ENCODE results near the gene TSHB. TPM values are rescaled to one million over a fixed set of nuclear protein-coding genes. Genes with fewer than 3 reads are reported as not detected.

TSHB gene
- not detected in 2 replicates for total RNA-seq (2014; rRNA removed; shearing (Covaris generic))
- total RNA-seq (2022): not detected in 2 replicates
- not detected for Bru-seq, nascent RNA
- not detected for BruChase-seq, experiment 1, labeled RNA remaining after a 6-hour chase
- BruChase-seq, experiment 2, labeled RNA remaining after a 2-hour chase: not detected
- long read RNA-seq: 0 reads

GRCh38 chr1:115029526-115029925 is at the start of gene TSHB:
TSHB (plus strand) TSS chr1:115029826; CDS start chr1:115033363, 3,537 bp downstream.
- Histone ChIP-seq H3K4me3 (ENCODE audit: low read depth, low read length, poor library complexity, severe bottlenecking) (no peak within 1 kb of the TSS), H3K9me3 (ENCODE audit: low read length) (no peaks in the 10 kb centered on the region), H3K36me3 (ENCODE audit: insufficient read depth, low read length) (no peaks in the 10 kb centered on the region), H3K27ac (ENCODE audit: low read depth, low read length, poor library complexity, severe bottlenecking) (no peak within 1 kb of the TSS), H3K4me1 (ENCODE audit: insufficient read depth, low read length, poor library complexity, severe bottlenecking) (no peaks in the 10 kb centered on the region), H3K79me2 (ENCODE audit: insufficient read depth, low read depth, low read length) (no peaks in the 10 kb centered on the region), H4K20me1 (ENCODE audit: insufficient read depth, low read length) (no peaks in the 10 kb centered on the region), H2AFZ (ENCODE audit: low read length) (no peak within 1 kb of the TSS), H3K4me2 (ENCODE audit: low read length) (no peak within 1 kb of the TSS), H3K9me2 (ENCODE audit: insufficient read depth, low read length) (no peaks in the 10 kb centered on the region)
- TF ChIP-seq EZH2phosphoT487 (IDR thresholded peaks at IDR 0.05; ENCODE audit: borderline replicate concordance, low read depth, low read length): no peak
- no peak for TF ChIP-seq CTCF (conservative IDR thresholded peaks at IDR 0.05; ENCODE audit: low read length)
- BruUV-seq (replicated peaks): no TSS peak
- ChIA-PET CTCF (ENCODE audit: unreplicated experiment) (no interaction called here), POLR2A (interaction anchor here (0.7 to 1.0 kb wide), 2 partner anchors 11 to 149 kb away, joined by 3 read pairs; no protein-coding TSS in a partner anchor)
- no peak for DNase-seq (ENCODE audit: low spot score)
- intact Hi-C loops (cut with micrococcal nuclease; ENCODE audit: unreplicated experiment): no loop called here

GRCh38 chr1:114982251-114982650 is 47.4 kb upstream of the TSHB start:
- no peak for DNase-seq (ENCODE audit: low spot score)
- ChIA-PET POLR2A (no interaction called here), CTCF (ENCODE audit: unreplicated experiment) (no interaction called here)
- Histone ChIP-seq H3K36me3 (ENCODE audit: insufficient read depth, low read length) (no peaks in the 10 kb centered on the region), H3K4me2 (ENCODE audit: low read length) (no peak overlapping the region), H3K9me3 (ENCODE audit: low read length) (peaks cover 10% of the 10 kb centered on the region; the same call in 1 of the 2 replicates), H4K20me1 (ENCODE audit: insufficient read depth, low read length) (no peaks in the 10 kb centered on the region), H3K79me2 (ENCODE audit: insufficient read depth, low read depth, low read length) (no peaks in the 10 kb centered on the region), H3K9me2 (ENCODE audit: insufficient read depth, low read length) (no peaks in the 10 kb centered on the region), H2AFZ (ENCODE audit: low read length) (no peak overlapping the region), H3K4me3 (ENCODE audit: low read depth, low read length, poor library complexity, severe bottlenecking) (no peak overlapping the region), H3K4me1 (ENCODE audit: insufficient read depth, low read length, poor library complexity, severe bottlenecking) (no peaks in the 10 kb centered on the region), H3K27ac (ENCODE audit: low read depth, low read length, poor library complexity, severe bottlenecking) (no peak overlapping the region)
- BruUV-seq (replicated peaks): no TSS peak
- no peak for TF ChIP-seq EZH2phosphoT487 (IDR thresholded peaks at IDR 0.05; ENCODE audit: borderline replicate concordance, low read depth, low read length)
- no peak for TF ChIP-seq CTCF (conservative IDR thresholded peaks at IDR 0.05; ENCODE audit: low read length)
- intact Hi-C loops (cut with micrococcal nuclease; ENCODE audit: unreplicated experiment): loop anchor here (5.0 kb wide), 1 partner anchor 65 kb away; no protein-coding TSS in a partner anchor

GRCh38 chr1:114986286-114986685 is 43.3 kb upstream of the TSHB start:
- H3K4me2 ChIP-seq (ENCODE audit: low read length): no peak overlapping the region
- intact Hi-C loops (cut with micrococcal nuclease; ENCODE audit: unreplicated experiment): no loop called here
- H3K4me1 ChIP-seq (ENCODE audit: insufficient read depth, low read length, poor library complexity, severe bottlenecking): no peaks in the 10 kb centered on the region
- H3K9me2 ChIP-seq (ENCODE audit: insufficient read depth, low read length): no peaks in the 10 kb centered on the region
- DNase-seq (ENCODE audit: low spot score): no peak
- no TSS peak for BruUV-seq (replicated peaks)
- ChIA-PET CTCF (ENCODE audit: unreplicated experiment) (no interaction called here), POLR2A (no interaction called here)
- peaks cover 17% of the 10 kb centered on the region; the same call in 1 of the 2 replicates for H3K9me3 ChIP-seq (ENCODE audit: low read length)
- TF ChIP-seq EZH2phosphoT487 (IDR thresholded peaks at IDR 0.05; ENCODE audit: borderline replicate concordance, low read depth, low read length): no peak
- no peak for TF ChIP-seq CTCF (conservative IDR thresholded peaks at IDR 0.05; ENCODE audit: low read length)
- H3K36me3 ChIP-seq (ENCODE audit: insufficient read depth, low read length): no peaks in the 10 kb centered on the region
- no peak overlapping the region for H3K27ac ChIP-seq (ENCODE audit: low read depth, low read length, poor library complexity, severe bottlenecking)
- no peaks in the 10 kb centered on the region for H4K20me1 ChIP-seq (ENCODE audit: insufficient read depth, low read length)
- H3K4me3 ChIP-seq (ENCODE audit: low read depth, low read length, poor library complexity, severe bottlenecking): no peak overlapping the region
- H3K79me2 ChIP-seq (ENCODE audit: insufficient read depth, low read depth, low read length): no peaks in the 10 kb centered on the region
- H2AFZ ChIP-seq (ENCODE audit: low read length): no peak overlapping the region

All from OCI-LY7 (cell line).